Ovary (tissue), 9 donors: ENCODE data around the gene SLC36A4. TPM values are rescaled to one million over a fixed set of nuclear protein-coding genes. Genes with fewer than 3 reads are reported as not detected.
"Not testable (repeated sequence)": the region's sequence is repeated elsewhere in the genome, so short reads cannot be mapped to it uniquely, and the experiment has no call there.

Experiments
- DNase-seq, 5 donors: peaks; one replicate each; pipeline ENCODE4 v3.0.0-alpha.2; 2019 to 2020
- H3K27ac ChIP-seq, 2 donors: fragments of 200-600 bp; one replicate each; pipeline versions ENCODE4 v1.5.1 to v1.8.0; 2019 to 2022
- H3K27me3 ChIP-seq: fragments of 200-600 bp; one replicate; pipeline ENCODE4 v1.8.0; 2022
- H3K36me3 ChIP-seq: fragments of 200-600 bp; sonication (generic); one replicate; pipeline ENCODE4 v1.5.1; 2019
- H3K4me1 ChIP-seq: one replicate; pipeline ENCODE4 v1.8.1; 2013; ENCODE audit warnings: mild to moderate bottlenecking, moderate library complexity; ENCODE audit not compliant: insufficient read depth
- H3K4me3 ChIP-seq: fragments of 200-600 bp; sonication (generic); one replicate; pipeline ENCODE4 v1.5.1; 2017
- H3K9me3 ChIP-seq, 2 donors: fragments of 200-600 bp in 1 of 2; sonication (generic) in 1 of 2; one replicate each; pipeline versions ENCODE4 v1.5.1 to v1.8.1; 2013 to 2019; ENCODE audit warnings: mild to moderate bottlenecking in 1 of 2, moderate library complexity in 1 of 2
- EP300 ChIP-seq: sonication (generic); formaldehyde crosslinking; IDR thresholded peaks from one replicate; pipeline ENCODE4 v1.6.1; 2017; ENCODE audit warnings: antibody characterized with exemption
- POLR2A ChIP-seq: fragments of 450-650 bp; IDR thresholded peaks from one replicate; pipeline ENCODE4 v1.6.1; 2017; ENCODE audit warnings: antibody characterized with exemption, mild to moderate bottlenecking, moderate library complexity
- WGBS, 3 donors: extraction: QIAGEN DNeasy Blood & Tissue Kit in 1 of 3; methylation state at CpG; one replicate each; pipeline versions ENCODE4 v1.1.5 to v1.1.7; 2013 to 2017; 5-methylcytosine and 5-hydroxymethylcytosine counted together
- intact Hi-C, 4 donors: fragments of 100-400 bp; cut with DNase I; formaldehyde crosslinking; loops; one replicate each; pipeline versions ENCODE4 v1.11.0 to v1.15.1; 2022 to 2023
- polyA plus RNA-seq, 2 donors: library from polyadenylated mRNA; stranded (reverse); fragments of 200-250 nt in 1 of 2; fragments of 350-450 nt in 1 of 2; fragmentation: Illumina TruSeq in 1 of 2; extraction: RNeasy Lipid Tissue Mini Kit (QIAGEN cat#74804) in 1 of 2; gene quantifications; one replicate each; pipeline ENCODE4 v1.2.3, GENCODE V29; 2013 to 2014
- small RNA-seq: library from RNA; depleted of rRNA; stranded (forward); fragments of <200 nt; gene quantifications from one replicate; pipeline ENCODE3, GENCODE V24; 2016
- total RNA-seq, 7 donors: library from RNA; depleted of rRNA in 2 of 7; stranded (reverse); fragments of >200 nt in 2 of 7; fragmentation: NEBNext Ultra II Directional in 3 of 7; extraction: Animal tissue kit (Norgen Biotek cat#: 25700) in 3 of 7; gene quantifications; one replicate each; pipeline versions ENCODE4 v1.1.0 to v1.2.4, GENCODE V29; 2016 to 2023
- TF ChIP-seq, protein P1 (sequence below), 3 donors: fragments of 450-650 bp in 2 of 3; fragments of 200-600 bp in 1 of 3; IDR thresholded peaks; one replicate each; pipeline versions ENCODE4 v1.5.1 to v1.8.0; 2016 to 2022; ENCODE audit warnings: antibody characterized with exemption in 3 of 3, mild to moderate bottlenecking in 1 of 3
- donor health status: DM: no; HTN: no; CAD: no; lungs with moderate emphysema.
- donor health status: DM: no; HTN: no; CAD: no.
- donor health status: Bipolar disorder and iron deficiency.
- donor health status: DM: yes; HTN: yes; CAD: no.
- donor health status: DM: no; HTN: no; CAD: no.
- donor health status: DM: yes; HTN: yes; CAD: no.

SLC36A4 gene
- total and polyA plus RNA-seq, 9 donors = 6.4 to 23.9 (median 13.8) TPM

DNA sequence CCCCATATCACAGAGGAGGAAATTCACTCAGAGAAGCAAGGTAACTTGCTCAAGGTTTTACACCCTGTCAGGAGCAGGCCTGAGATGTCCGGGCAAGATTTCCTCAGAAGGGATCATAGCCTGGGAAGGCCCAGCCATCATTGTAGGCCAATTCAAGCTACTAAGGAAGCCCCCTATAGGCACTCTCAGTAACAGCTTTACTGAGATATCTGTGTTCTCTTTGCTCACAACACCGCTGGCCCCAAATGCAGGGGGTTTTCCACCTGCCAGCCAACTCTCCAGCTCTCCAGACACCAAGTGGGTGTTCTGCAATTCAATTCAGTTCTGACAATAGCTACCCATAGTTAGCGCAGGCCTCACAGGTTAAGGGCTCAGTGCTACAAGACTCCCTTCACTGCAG lies 84.0 kb downstream of the SLC36A4 start:
- H3K27me3 ChIP-seq = no peaks in the 10 kb centered on the region
- H3K27ac ChIP-seq = no peak overlapping the region
- H3K9me3 ChIP-seq = no peaks in the 10 kb centered on the region
- TF ChIP-seq POLR2A (no peak), EP300 (no peak)
- TF ChIP-seq, protein P1, sequence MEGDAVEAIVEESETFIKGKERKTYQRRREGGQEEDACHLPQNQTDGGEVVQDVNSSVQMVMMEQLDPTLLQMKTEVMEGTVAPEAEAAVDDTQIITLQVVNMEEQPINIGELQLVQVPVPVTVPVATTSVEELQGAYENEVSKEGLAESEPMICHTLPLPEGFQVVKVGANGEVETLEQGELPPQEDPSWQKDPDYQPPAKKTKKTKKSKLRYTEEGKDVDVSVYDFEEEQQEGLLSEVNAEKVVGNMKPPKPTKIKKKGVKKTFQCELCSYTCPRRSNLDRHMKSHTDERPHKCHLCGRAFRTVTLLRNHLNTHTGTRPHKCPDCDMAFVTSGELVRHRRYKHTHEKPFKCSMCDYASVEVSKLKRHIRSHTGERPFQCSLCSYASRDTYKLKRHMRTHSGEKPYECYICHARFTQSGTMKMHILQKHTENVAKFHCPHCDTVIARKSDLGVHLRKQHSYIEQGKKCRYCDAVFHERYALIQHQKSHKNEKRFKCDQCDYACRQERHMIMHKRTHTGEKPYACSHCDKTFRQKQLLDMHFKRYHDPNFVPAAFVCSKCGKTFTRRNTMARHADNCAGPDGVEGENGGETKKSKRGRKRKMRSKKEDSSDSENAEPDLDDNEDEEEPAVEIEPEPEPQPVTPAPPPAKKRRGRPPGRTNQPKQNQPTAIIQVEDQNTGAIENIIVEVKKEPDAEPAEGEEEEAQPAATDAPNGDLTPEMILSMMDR (IDR thresholded peaks at IDR 0.05) = no peak
- H3K4me1 ChIP-seq = no peaks in the 10 kb centered on the region
- no peak for DNase-seq
- intact Hi-C loops = no loop called here
- WGBS, 3 donors = 69 to 75% (median 75%) methylated on average over 3 of the region's 3 CpGs
- H3K4me3 ChIP-seq = no peak overlapping the region
- H3K36me3 ChIP-seq = no peaks in the 10 kb centered on the region

GRCh38 chr11:93111147-93111546 lies 86.6 kb downstream of the SLC36A4 start:
- H3K4me1 ChIP-seq, H3K9me3 ChIP-seq, H3K27ac ChIP-seq, DNase-seq, H3K36me3 ChIP-seq, H3K27me3 ChIP-seq, intact Hi-C loops, H3K4me3 ChIP-seq: not testable (repeated sequence)

DNA sequence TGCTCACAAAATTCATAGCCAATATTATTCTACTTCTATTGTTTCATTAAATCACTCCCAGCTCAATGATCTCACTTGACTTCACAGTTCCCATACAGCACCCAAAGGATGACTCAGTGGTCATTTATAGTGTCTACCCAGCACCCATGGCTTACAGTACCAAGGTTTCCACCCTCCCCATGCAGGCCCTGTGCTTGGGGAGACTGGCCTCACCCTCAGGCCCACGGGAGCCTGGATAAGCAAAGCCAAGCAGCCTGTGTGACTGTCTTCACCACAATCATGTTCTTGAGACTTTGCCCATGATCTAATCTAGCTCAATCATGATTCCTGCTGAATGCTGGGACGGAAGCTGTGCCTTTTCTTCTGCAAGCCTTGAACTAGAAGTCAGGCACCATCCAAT lies 97.6 kb downstream of the SLC36A4 start:
- WGBS, 3 donors = 30 to 47% (median 37%) methylated on average over 2 of the region's 2 CpGs
- Histone ChIP-seq H3K4me1 (no peaks in the 10 kb centered on the region), H3K27me3 (no peaks in the 10 kb centered on the region)

DNA sequence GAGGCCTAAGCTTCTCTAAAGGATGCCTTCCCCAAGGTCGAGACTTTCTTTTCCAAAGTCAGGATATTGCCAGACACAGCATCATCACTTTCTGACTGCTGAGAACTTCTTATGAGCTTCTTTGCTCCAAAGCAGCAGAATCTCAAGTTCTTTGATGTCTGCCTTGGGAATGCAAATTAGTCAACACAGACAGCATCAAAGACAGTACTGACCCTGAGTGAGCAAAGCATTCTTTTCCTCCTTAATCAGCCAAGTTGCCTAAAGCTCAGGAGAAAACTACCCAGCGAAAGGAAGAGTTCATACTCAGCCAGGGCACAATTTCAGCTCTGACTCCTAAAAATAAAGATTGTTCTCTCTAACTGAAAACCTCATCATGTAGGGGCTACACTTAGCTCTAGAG lies 98.0 kb downstream of the SLC36A4 start:
- Histone ChIP-seq H3K4me3 (no peak overlapping the region), H3K36me3 (no peaks in the 10 kb centered on the region), H3K9me3 (peaks cover 0 to 2% of the 10 kb centered on the region in 2 donors), H3K27me3 (no peaks in the 10 kb centered on the region), H3K4me1 (no peaks in the 10 kb centered on the region), H3K27ac (no peak overlapping the region)
- WGBS, 3 donors = 22 to 34% (median 22%) methylated on average over 2 of the region's 2 CpGs
- DNase-seq = no peak
- no peak for TF ChIP-seq POLR2A
- TF ChIP-seq, protein P1 (IDR thresholded peaks at IDR 0.05) = no peak
- no peak for TF ChIP-seq EP300
- intact Hi-C loops = no loop called here

More for the DNA sequence above, 97.6 kb downstream of the SLC36A4 start:
- Histone ChIP-seq H3K9me3 (no peaks in the 10 kb centered on the region), H3K4me3 (no peak overlapping the region), H3K27ac (no peak overlapping the region), H3K36me3 (no peaks in the 10 kb centered on the region)
- intact Hi-C loops = no loop called here
- TF ChIP-seq EP300 (no peak), POLR2A (no peak)
- TF ChIP-seq, protein P1 (IDR thresholded peaks at IDR 0.05) = no peak
- no peak for DNase-seq

Small RNA genes lying within 50 kb of the gene (small RNA-seq; reads per million reads assigned to genes)
- not detected for gene AP003072.1

Other genes with a start within 250 kb of the SLC36A4 start
- not detected for gene MTNR1B, start 228.3 kb downstream of the SLC36A4 start, total RNA-seq
- gene MTNR1B, start 228.3 kb downstream of the SLC36A4 start, polyA plus RNA-seq = not detected
- 1 to 10 TPM in 1 of 7 donors, under 1 TPM in 5, not detected in 1; 0.18 to 2.0 (median 0.62) TPM for gene DEUP1, start 132.8 kb upstream of the SLC36A4 start, total RNA-seq
- under 1 TPM; 0.05 to 0.27 TPM for gene DEUP1, start 132.8 kb upstream of the SLC36A4 start, polyA plus RNA-seq